AG09309 (cell line): ENCODE results near the gene RUNX2.

Experiments
- DNase-seq: peaks from one replicate; pipeline ENCODE4 v3.0.0-alpha.2; 2010; ENCODE audit warnings: low read depth
- H3K4me3 ChIP-seq: 2 replicates; pipeline ENCODE4 v1.5.1; 2011; ENCODE audit warnings: mild to moderate bottlenecking, low read depth, low read length, moderate library complexity; ENCODE audit not compliant: control insufficient read depth
- TF ChIP-seq, protein P1 (sequence below): IDR thresholded peaks from 2 replicates; pipeline ENCODE4 v1.5.1; 2011; ENCODE audit warnings: mild to moderate bottlenecking, low read depth, low read length, inconsistent platforms; ENCODE audit not compliant: insufficient read depth, control insufficient read depth; ENCODE audit errors: missing control alignments

RUNX2 gene

GRCh38 chr6:45369870-45370269, 41.7 kb downstream of the RUNX2 start:
- no peak for DNase-seq
- no peak overlapping the region for H3K4me3 ChIP-seq
- TF ChIP-seq, protein P1, sequence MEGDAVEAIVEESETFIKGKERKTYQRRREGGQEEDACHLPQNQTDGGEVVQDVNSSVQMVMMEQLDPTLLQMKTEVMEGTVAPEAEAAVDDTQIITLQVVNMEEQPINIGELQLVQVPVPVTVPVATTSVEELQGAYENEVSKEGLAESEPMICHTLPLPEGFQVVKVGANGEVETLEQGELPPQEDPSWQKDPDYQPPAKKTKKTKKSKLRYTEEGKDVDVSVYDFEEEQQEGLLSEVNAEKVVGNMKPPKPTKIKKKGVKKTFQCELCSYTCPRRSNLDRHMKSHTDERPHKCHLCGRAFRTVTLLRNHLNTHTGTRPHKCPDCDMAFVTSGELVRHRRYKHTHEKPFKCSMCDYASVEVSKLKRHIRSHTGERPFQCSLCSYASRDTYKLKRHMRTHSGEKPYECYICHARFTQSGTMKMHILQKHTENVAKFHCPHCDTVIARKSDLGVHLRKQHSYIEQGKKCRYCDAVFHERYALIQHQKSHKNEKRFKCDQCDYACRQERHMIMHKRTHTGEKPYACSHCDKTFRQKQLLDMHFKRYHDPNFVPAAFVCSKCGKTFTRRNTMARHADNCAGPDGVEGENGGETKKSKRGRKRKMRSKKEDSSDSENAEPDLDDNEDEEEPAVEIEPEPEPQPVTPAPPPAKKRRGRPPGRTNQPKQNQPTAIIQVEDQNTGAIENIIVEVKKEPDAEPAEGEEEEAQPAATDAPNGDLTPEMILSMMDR, result no peak

- H3K4me3 ChIP-seq, result no peak overlapping the region
- no peak for DNase-seq
- TF ChIP-seq, protein P1, result no peak
These were observed 43.9 kb downstream of the RUNX2 start for GRCh38 chr6:45371924-45372573.

DNA sequence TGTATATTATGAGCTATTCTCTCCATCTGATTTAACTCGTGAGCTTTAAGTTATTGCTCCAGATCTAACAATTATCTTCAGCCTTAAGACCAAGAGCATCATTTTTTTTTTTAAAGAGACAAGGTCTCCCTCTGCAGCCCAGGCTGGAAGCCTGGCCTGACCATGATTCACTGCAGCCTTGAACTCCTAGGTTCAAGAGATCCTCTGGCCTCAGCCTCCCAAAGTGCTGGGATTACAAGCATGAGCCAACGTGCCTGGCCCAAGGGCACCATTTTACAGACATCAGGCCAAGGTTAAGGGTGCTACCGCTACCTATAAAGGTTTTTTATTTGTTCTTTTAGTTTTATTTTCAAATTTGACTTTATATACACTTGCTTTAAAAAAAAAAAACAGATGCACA, 47.3 kb downstream of the RUNX2 start:
- DNase-seq, result no peak
- H3K4me3 ChIP-seq, result no peak overlapping the region
- TF ChIP-seq, protein P1, result no peak

GRCh38 chr6:45376310-45377042, 48.3 kb downstream of the RUNX2 start:
- TF ChIP-seq, protein P1, result no peak
- DNase-seq, result no peak
- H3K4me3 ChIP-seq, result peak overlapping the region; percentile 67; the same call in 1 of the 2 replicates

- peak overlapping the region; percentile 67 for H3K4me3 ChIP-seq
- no peak for DNase-seq
- TF ChIP-seq, protein P1, result no peak
These were observed 49.0 kb downstream of the RUNX2 start for GRCh38 chr6:45377043-45377553.

DNA sequence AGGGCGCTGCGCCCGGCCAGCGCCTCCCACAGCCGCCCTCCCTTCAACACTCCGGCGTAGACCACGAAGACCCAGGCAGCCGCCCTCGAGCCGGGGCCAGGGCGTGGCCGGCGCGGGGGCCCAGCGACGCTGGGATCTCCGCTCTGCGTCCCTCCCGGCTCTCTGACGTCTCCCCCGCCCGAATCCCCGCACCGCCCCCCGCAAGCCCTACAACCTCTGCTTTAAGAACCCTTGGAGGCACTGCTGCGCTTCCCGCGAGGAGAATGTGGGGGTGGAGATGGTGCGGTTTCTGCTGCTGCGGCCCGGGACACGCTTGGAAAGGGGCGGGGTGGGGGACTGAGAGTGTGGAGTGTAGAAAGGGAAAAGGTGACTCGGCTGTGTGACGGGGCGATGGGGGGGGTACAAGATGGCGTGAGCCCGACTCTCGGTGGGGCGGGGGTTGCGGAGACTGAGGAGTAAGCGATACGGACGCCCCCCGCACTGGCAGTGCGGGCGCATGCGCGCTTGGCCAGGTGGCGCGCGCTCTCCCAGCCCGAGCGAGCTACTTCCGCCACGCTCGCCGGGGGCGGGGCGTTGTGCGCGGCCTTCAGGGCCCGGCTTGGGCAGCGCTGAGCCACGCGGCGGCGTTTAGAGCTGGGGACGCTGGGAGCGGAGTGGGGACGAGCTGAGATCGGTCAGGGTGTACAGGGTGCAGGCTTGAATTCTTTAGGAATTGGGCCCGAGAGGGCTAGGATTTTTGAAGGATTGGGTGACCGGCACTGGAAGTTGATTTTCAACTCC, 49.6 kb downstream of the RUNX2 start, which contains the start of gene SUPT3H:
TSS of gene SUPT3H (minus strand) at position 381 of the 780 bp plus-strand sequence.
- peak; percentile 57 for DNase-seq
- TF ChIP-seq, protein P1, result peak; percentile 20
- peak within 1 kb of the TSS; percentile 67 for H3K4me3 ChIP-seq
